GF-D8 (cell line): ENCODE data around the gene RELN.

Experiments used
- DNase-seq: peaks from one replicate; lab custom pipeline; 2025; lab: John Stamatoyannopoulos, UW

Gene RELN

GRCh38 chr7:103990991-103991390, 1.5 kb upstream of the RELN start:
- DNase-seq: no peak

GRCh38 chr7:103989785-103990767, 618 bp upstream of the RELN start:
- no peak for DNase-seq

DNA sequence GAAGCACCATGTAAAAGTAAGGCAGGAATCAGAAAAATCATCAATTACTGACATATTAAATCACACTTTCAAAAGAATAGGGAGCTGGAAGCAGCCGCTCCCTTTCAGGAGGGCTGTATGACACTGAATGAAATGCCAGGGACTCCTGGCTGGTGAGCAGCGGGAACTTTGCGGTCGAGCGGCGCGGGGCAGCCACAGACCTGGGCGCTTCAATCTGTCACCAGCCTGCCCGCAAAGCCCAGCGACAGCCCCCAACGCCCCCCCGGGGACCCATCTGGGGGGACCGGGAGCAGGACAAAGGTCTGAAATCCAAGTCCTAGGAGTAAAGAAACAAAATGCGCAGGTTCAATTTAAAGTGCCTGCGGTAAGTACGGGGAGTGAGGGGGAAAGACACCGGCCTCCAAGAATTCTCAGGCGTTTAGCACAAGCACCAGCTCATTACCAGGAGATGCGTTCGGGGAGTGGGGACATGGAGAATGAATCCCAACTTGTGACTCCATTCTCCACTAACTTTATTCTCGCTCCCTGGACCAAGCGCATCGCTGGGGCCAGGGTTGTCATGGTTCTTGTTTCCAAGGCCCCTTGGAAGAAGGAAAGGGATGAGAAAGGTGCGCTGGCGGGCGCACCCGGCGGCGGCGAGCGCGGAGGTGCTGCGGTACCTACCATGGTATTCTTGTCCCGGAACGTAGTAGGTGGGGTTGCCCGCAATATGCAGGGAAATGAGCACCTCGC, 824 bp downstream of the RELN start:
- no peak for DNase-seq

- DNase-seq: no peak
These were observed 2.0 kb downstream of the RELN start for GRCh38 chr7:103987451-103987850.

DNA sequence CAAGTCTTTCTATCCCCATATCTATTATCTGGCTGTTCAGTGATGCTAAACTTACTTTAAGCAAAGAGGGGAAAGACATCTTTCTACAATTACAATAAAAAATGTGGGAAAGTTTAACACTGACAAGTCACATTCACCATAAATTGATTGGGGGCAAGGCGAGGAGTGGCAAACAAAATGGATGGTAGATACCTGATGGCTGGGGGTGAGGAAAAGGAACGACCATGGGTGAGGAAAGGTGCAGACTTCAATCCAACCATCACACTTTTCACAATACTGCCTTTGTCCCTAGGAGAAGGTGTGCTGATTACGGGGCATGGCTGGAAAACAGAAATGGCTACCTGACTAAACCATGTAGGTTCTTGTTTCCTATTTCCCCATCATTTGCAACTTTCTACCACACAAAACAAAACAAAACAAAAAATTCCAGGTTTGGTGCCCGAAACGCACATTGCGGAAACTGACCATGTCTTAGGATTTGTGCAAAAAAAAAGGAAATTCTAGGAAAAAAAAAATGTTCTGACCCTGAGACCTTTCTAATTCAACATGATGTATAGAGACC, 3.8 kb downstream of the RELN start:
- DNase-seq: no peak

GRCh38 chr7:103984050-103984449, 5.4 kb downstream of the RELN start:
- DNase-seq: no peak

DNA sequence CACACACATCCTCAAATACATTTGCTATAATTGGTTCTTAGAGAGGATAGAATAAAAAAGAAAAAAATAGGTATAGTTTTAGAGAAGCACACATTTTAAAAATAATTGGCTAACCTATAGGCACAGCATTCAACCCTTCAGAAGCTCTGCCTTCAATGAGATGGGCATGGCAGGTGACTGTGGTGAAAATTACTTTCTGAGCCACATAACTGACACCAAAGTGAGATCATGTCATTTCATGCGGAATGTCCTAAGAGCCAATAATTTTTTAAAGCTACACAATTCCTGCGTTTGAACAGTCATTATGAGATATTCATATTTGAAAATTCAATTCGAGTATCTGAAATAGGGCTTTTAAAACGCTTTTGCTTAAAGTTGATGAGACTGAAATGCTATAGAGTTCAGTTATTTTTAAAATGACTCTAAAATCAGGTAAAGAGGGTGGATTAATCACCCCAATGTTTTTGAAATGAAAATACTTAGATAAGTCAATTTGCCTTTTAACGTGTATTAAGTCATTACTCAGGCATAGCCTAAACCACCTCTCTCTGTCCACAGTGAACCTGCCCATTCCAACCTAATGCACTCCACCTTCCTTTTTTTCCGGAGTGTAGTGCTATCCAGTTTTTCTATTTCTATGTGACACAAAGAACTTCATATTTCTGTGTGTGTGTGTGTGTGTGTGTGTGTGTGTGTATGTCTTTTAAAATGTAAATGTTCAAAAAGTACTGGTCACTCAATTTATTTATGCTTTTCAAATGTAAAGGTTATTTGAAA, 6.1 kb downstream of the RELN start:
- no peak for DNase-seq

- no peak for DNase-seq
These were observed 8.4 kb downstream of the RELN start for GRCh38 chr7:103981003-103981423.

DNA sequence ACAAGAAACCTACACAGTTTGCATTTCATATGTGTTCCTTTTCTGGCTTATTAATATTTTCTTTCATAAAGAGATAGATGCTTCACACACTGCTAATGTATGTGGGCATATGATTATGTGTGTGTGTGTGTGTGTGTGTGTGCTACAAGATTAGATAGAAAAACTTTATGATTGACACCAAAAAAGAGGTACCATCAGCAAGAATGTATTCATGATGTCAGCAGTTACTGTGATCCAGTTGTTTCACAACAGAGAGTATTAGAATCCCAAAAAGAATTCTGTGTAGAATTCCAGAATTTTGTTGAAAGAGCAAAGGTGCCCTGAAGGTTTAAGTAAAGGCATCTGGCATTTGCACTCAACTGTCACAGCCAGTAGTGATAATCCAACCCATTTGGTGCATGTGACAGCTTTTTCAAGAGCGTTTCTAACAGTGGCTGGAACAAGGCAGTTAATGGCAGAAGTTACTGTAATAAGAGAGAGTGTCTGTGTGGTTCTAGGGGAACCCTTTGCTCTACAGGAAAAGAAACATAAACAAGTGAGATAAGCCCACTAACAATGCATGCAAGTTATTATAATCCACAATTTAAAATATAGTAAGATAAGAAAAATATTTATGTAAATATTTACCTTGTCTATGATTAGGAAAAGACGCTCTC, 16.6 kb downstream of the RELN start:
- DNase-seq: no peak

GRCh38 chr7:103967401-103967800, 22.1 kb downstream of the RELN start:
- no peak for DNase-seq

DNA sequence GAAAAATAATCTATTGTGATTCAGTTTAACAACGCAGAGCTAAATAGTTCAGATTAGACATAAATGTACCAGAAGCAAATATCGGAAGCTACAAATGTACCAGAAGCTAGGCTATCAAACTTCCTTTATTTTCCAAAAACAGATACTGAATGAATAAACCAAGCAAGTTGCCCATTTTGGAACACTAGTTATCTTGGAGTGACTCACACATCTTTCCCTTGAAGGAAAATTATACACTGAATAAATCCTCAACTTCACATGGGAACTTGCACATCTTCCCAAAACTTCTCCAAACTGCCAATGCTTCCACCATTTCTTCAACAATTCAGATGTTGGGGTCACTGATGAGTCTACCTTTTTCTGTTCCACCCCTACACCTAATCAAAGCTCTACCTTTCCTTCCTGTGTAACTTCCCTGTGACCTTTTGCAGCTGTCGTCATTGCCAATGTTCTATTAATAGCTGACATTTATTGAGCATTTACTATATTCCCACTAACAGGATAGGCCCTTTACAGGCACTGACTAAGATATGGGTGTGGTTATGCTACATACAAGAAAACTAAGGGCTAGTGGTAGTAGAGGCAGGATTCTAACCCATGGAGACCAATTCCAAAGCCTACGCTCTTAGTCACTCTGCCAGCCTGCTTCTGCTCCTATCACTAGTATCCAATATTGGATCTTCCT, 22.7 kb downstream of the RELN start:
- no peak for DNase-seq

DNA sequence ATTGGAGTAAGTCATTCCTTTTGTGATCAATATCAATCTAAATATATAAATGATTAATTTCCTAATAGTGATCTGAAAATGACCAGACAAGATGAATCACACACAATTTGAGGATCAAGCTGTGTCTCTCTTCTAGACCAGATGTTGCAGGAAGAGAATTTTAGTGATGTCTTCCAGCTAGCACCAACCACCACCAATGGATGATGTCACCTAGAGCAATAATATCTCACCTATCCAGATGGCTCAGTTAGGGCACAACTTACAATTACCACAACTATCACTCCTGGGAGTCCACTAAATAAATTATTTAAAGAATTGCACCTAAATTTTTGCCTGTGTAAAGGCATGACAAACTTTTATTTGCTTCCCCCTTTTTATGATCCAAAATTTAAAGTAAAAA, 25.2 kb downstream of the RELN start:
- no peak for DNase-seq

DNA sequence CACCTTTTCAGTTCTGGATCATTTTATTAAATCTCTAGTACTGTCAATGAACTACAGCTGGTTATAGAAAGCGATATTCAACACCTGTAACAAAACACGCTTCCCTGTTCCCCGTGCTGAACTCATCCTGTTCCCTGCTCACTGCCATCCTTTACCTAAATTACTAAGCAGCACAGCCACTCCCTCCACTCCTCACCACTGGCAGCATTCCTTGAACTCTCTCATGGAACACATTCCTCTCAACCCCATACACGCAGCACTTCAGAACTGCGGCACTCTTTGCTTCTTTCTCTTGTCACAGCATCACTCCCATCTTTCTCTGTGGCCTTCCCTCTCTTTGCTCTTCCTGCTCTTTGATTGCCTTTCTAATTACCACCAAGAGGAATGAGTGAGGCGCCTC, 27.4 kb downstream of the RELN start:
- no peak for DNase-seq

- no peak for DNase-seq
These were observed 31.1 kb downstream of the RELN start for GRCh38 chr7:103958284-103958818.

- DNase-seq: no peak
These were observed 33.5 kb downstream of the RELN start for GRCh38 chr7:103955985-103956384.

GRCh38 chr7:103952408-103952807, 37.0 kb downstream of the RELN start:
- no peak for DNase-seq

GRCh38 chr7:103951311-103951710, 38.1 kb downstream of the RELN start:
- no peak for DNase-seq

- DNase-seq: no peak
These were observed 40.1 kb downstream of the RELN start for GRCh38 chr7:103949374-103949773.

GRCh38 chr7:103947026-103947655, 42.3 kb downstream of the RELN start:
- no peak for DNase-seq

DNA sequence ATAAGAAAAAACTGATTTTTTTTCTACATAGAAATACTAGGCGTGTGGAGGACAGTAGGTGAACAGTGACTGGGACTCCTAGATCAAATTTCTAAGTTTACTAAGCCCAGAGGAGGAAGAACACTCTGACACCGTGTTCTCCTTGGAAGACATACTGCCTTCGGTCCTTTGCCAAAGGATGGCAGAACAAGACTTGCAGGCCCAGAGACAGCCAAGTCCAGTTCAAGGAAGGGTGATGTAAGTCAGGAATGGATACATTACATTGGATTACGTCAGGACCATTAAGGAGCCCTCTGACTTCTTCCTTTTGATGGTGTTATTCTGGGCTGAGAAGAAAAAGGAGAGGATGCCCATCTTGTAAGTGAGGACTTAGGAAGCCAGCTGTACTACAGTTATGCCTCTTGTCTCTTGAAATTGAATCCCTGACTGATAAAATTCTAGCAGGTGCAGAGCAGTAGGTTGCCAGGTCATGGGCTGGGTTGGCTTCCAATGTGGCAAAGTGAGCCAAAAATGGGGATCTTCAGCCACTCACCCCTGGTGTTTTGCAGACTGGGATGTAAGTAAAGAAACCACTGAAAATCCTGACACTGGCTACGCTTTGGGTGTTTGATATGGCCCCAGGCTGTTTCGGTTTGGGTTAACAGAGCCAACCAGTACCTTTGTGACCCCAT, 45.1 kb downstream of the RELN start:
- DNase-seq: no peak
